Ascending aorta (tissue), 2 donors: ENCODE data around the gene MOB3B. TPM values are rescaled to one million over a fixed set of nuclear protein-coding genes. Genes with fewer than 3 reads are reported as not detected.

Experiments
- DNase-seq, 2 donors: peaks; one replicate each; pipeline ENCODE4 v3.0.0-alpha.2; 2019; ENCODE audit warnings: low spot score in 2 of 2
- H3K27ac ChIP-seq, 2 donors: fragments of 200-600 bp; sonication (generic); one replicate each; pipeline ENCODE4 v1.5.1; 2016 to 2017; ENCODE audit warnings: mild to moderate bottlenecking in 1 of 2
- H3K27me3 ChIP-seq: fragments of 200-600 bp; sonication (generic); one replicate; pipeline ENCODE4 v1.5.1; 2017
- H3K36me3 ChIP-seq, 2 donors: fragments of 200-600 bp; sonication (generic); one replicate each; pipeline ENCODE4 v1.5.1; 2016
- H3K4me1 ChIP-seq, 2 donors: fragments of 200-600 bp; sonication (generic); one replicate each; pipeline ENCODE4 v1.5.1; 2016 to 2017; ENCODE audit warnings: mild to moderate bottlenecking in 1 of 2
- H3K4me3 ChIP-seq, 2 donors: fragments of 200-600 bp; sonication (generic); one replicate each; pipeline ENCODE4 v1.5.1; 2016 to 2017; ENCODE audit warnings: mild to moderate bottlenecking in 1 of 2
- H3K9me3 ChIP-seq, 2 donors: fragments of 200-600 bp; sonication (generic); one replicate each; pipeline ENCODE4 v1.5.1; 2016
- intact Hi-C: fragments of 100-400 bp; cut with DNase I; formaldehyde crosslinking; loops from one replicate; pipeline ENCODE4 v1.15.1; 2023
- total RNA-seq: library from RNA; depleted of rRNA; stranded (reverse); fragments of >200 nt; gene quantifications from one replicate; pipeline ENCODE4 v1.1.0, GENCODE V29; 2016
- TF ChIP-seq, protein P1 (sequence below), 3 experiments: fragments of 200-600 bp in 2 of 3; fragments of 450-650 bp in 1 of 3; sonication (generic) in 2 of 3; IDR thresholded peaks; one replicate each; pipeline ENCODE4 v1.5.1; 2016 to 2019; ENCODE audit warnings: antibody characterized with exemption in 3 of 3, mild to moderate bottlenecking in 1 of 3, moderate library complexity in 1 of 3

The MOB3B gene
- total RNA-seq, 1 donor from 2014 or later, result 2.4 TPM

DNA sequence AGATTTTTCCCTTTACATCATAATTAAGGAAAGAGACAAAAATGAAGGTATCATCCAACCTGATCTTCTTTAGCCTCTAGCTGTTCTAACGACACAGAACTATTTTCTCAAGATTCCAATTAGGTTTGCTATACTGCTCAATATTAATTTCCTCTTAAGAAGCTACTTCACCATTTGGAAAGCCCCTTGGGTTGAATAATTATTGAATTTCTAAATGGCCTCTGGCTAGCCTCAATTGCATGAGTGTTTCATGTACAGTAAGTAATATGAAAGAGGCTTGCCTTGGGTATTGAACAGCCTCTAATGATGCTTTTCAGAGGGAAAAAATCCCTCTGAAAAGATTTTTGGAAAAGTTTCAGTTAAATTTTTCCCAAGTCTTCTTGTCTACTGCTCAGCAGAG lies 3.7 kb upstream of the MOB3B start:
- Histone ChIP-seq H3K9me3 (no peaks in the 10 kb centered on the region), H3K4me3 (no peak overlapping the region), H3K36me3 (no peaks in the 10 kb centered on the region), H3K27me3 (no peaks in the 10 kb centered on the region), H3K4me1 (peaks cover 7 to 53% of the 10 kb centered on the region in 2 donors), H3K27ac (peak overlapping the region in 1 of 2 donors; percentile 78)
- intact Hi-C loops, result no loop called here
- TF ChIP-seq, protein P1, sequence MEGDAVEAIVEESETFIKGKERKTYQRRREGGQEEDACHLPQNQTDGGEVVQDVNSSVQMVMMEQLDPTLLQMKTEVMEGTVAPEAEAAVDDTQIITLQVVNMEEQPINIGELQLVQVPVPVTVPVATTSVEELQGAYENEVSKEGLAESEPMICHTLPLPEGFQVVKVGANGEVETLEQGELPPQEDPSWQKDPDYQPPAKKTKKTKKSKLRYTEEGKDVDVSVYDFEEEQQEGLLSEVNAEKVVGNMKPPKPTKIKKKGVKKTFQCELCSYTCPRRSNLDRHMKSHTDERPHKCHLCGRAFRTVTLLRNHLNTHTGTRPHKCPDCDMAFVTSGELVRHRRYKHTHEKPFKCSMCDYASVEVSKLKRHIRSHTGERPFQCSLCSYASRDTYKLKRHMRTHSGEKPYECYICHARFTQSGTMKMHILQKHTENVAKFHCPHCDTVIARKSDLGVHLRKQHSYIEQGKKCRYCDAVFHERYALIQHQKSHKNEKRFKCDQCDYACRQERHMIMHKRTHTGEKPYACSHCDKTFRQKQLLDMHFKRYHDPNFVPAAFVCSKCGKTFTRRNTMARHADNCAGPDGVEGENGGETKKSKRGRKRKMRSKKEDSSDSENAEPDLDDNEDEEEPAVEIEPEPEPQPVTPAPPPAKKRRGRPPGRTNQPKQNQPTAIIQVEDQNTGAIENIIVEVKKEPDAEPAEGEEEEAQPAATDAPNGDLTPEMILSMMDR (IDR thresholded peaks at IDR 0.05), result no peak
- no peak for DNase-seq

DNA sequence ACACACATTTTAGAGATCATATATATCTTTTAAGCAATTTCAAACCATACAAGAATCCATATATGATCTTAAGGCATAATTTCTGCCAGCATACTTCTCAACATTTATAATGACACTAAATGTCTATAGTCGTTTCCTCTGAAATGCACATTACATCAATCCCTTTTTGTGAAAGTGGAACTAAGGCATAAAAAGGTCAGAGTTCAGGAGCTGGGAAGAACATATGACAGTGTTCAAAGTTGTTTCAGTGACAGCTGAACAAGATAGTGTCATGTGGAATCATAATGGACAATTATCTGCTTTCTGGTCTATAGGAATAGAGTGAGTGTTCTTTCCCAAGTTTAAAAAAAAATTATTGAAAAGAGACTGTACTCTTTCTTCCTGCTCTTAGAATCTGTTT lies 2.4 kb upstream of the MOB3B start:
- TF ChIP-seq, protein P1 (IDR thresholded peaks at IDR 0.05), result no peak
- intact Hi-C loops, result no loop called here
- Histone ChIP-seq H3K27ac (no peak overlapping the region), H3K9me3 (no peaks in the 10 kb centered on the region), H3K27me3 (no peaks in the 10 kb centered on the region), H3K36me3 (no peaks in the 10 kb centered on the region), H3K4me3 (no peak overlapping the region), H3K4me1 (peaks cover 7 to 49% of the 10 kb centered on the region in 2 donors)
- DNase-seq, result no peak

DNA sequence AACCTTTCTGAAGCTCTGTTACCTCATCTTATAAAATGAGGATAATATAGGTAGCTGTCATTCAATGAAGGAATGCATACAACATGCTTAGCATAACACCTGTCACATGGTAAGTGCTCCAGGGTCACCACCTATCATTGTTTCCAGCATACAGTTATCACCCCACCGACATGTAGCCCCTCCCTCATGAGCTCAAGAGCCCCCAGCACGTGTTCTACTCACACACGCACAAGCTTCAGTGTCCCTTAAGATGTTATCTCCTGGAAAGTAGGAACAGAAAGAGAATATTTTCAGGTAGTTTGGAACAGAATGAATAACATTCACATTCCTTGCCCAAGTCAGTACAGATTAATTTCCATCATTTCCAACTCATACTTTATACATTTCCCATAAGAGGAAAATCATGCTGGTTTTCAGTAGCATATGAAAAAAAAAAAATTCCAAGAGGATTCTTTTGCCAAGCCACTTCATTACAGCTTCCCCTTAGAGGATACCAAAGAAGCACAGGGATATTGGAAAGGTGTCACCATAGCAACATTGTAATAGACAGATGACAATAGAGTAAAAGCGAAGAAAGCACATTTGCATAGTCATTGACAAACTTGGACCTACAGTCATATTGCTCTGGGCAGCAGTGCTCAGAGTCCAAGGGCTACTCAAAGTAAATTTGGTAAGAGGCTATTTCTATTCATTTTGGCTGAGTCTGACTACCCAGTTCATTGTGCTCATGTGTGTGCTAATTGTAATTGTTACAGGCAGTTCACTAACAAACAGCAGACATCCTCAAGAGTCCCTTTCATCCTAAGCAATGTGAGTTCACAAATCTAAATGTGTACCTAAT lies 1.5 kb upstream of the MOB3B start:
- Histone ChIP-seq H3K4me3 (no peak overlapping the region), H3K36me3 (no peaks in the 10 kb centered on the region), H3K27ac (no peak overlapping the region), H3K9me3 (no peaks in the 10 kb centered on the region), H3K4me1 (peaks cover 6 to 41% of the 10 kb centered on the region in 2 donors), H3K27me3 (no peaks in the 10 kb centered on the region)
- DNase-seq, result no peak
- intact Hi-C loops, result no loop called here
- TF ChIP-seq, protein P1 (IDR thresholded peaks at IDR 0.05), result no peak

DNA sequence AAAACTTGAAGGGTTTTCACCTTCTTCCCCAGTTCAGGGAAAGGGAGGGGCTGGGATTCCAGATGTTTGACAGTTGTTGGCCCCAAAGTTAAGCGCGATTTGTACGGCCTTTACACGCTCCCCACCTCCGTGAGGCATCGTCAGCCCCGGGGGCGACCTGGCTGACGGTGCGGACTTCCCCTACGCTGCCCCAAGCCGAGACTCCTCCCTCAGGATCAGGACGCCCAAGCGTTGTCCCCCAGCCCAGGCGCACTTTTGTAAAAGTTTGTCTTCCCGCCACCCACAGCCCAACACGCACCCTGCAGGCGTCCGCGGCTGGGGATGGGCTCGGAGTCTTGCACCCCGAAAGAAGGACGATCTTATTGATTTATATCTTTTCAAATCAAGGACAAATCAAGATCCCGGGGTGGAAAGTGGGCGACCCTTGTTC lies 713 bp downstream of the MOB3B start:
- Histone ChIP-seq H3K27me3 (no peaks in the 10 kb centered on the region), H3K27ac (peak overlapping the region; percentile 88 to 95), H3K9me3 (no peaks in the 10 kb centered on the region), H3K4me3 (peak overlapping the region; percentile 84 to 88), H3K4me1 (peaks cover 3 to 26% of the 10 kb centered on the region in 2 donors), H3K36me3 (no peaks in the 10 kb centered on the region)
- peak in 1 of 2 donors; percentile 80 for DNase-seq
- intact Hi-C loops, result loop anchor here (1.0 to 10.0 kb wide), 9 partner anchors 11 to 572 kb away; partner anchors contain the start of genes C9orf72 and IFT74
- TF ChIP-seq, protein P1 (IDR thresholded peaks at IDR 0.05), result peak in 1 of 3 experiments; percentile 22

DNA sequence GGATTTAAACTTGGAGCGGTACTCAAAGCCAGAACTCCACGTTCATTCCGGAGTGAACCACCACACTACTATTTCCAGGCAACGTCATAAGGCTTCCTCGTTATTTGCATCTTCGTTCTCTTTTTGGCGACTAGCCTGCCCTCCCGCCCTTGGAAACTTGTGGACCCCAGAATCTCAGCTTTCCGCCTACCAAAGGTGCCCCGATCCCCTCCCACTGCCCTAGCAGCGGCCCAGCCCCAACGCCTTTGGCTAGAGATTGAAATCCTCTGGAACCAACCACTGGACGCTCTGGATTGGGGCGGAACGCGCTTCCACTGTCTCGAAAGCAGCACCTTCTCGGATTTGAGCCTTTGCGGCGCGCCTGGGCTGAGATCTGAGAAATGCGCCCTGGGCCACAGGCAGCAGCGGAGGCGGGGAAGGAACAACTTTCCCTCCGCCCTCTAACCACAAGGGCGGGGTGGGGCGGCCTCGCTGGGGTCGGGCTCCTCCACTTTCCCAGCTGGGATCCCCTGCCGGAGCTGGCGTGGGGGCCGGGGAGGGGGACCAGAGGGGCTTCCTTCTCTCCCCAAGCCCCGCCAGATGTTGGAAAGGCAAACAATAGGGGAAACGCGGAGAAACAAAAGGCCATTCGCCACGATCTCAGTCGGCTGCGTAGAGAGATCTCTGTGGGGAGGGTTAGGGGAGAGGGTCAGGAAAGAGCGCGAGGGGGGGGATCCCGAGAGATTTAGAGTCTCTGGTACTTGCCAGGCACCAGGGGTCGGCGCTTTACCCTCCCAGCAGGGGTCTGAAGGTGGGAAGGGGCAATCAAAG lies 1.3 kb downstream of the MOB3B start:
- H3K36me3 ChIP-seq, result no peaks in the 10 kb centered on the region
- TF ChIP-seq, protein P1 (IDR thresholded peaks at IDR 0.05), result no peak
- peak overlapping the region; percentile 84 to 88 for H3K4me3 ChIP-seq
- peak overlapping the region; percentile 88 to 95 for H3K27ac ChIP-seq
- DNase-seq, result peak; percentile 39 to 92
- H3K4me1 ChIP-seq, result peaks cover 1 to 20% of the 10 kb centered on the region in 2 donors
- H3K9me3 ChIP-seq, result no peaks in the 10 kb centered on the region
- intact Hi-C loops, result loop anchor here (2.0 to 10.0 kb wide), 6 partner anchors 21 to 571 kb away; partner anchors contain the start of gene IFT74
- no peaks in the 10 kb centered on the region for H3K27me3 ChIP-seq
